MCF 10A (cell line): Measurements from ENCODE around the gene COX10. TPM values are rescaled to one million over a fixed set of nuclear protein-coding genes. Genes with fewer than 3 reads are reported as not detected.
A peak's percentile ranks its signal among the peaks of the same experiment; 100 is the strongest.

Experiments
- BruUV-seq: library from RNA; stranded (reverse); fragments of 400-500 nt; replicated peaks from 2 replicates; lab custom pipeline; 2021; lab: Mats Ljungman, UMichigan
- CTCF ChIA-PET: fragments of 300-600 bp; sonication (Branson Sonifier 250); formaldehyde crosslinking; extraction: SDS; loops from one replicate; lab custom pipeline; 2021; ENCODE audit warnings: antibody characterized with exemption, inconsistent platforms; lab: Yijun Ruan, JAX
- POLR2A ChIA-PET: fragments of 300-600, 350-650 bp; sonication (Branson Sonifier 250); formaldehyde crosslinking; extraction: SDS; loops from one replicate; lab custom pipeline; 2020; ENCODE audit warnings: antibody characterized with exemption, inconsistent platforms; lab: Yijun Ruan, JAX
- DNase-seq: peaks from one replicate; pipeline ENCODE4 v3.0.0-alpha.2; 2018; ENCODE audit not compliant: unreplicated experiment
- H3K27ac Mint-ChIP-seq: one replicate; pipeline ENCODE4 v1.8.0; 2022; ENCODE audit warnings: mild to moderate bottlenecking, low read depth, mixed read lengths; ENCODE audit not compliant: unreplicated experiment
- H3K27me3 Mint-ChIP-seq: one replicate; pipeline ENCODE4 v1.8.0; 2022; ENCODE audit warnings: mixed read lengths; ENCODE audit not compliant: insufficient read depth, unreplicated experiment
- H3K36me3 Mint-ChIP-seq: one replicate; pipeline ENCODE4 v1.8.0; 2022; ENCODE audit warnings: mild to moderate bottlenecking, moderate library complexity, mixed read lengths; ENCODE audit not compliant: insufficient read depth, unreplicated experiment
- H3K4me1 Mint-ChIP-seq: one replicate; pipeline ENCODE4 v1.8.0; 2022; ENCODE audit warnings: mixed read lengths; ENCODE audit not compliant: insufficient read depth, unreplicated experiment
- H3K4me3 Mint-ChIP-seq: one replicate; pipeline ENCODE4 v1.8.0; 2022; ENCODE audit warnings: mild to moderate bottlenecking, moderate library complexity, mixed read lengths; ENCODE audit not compliant: unreplicated experiment
- H3K9me3 Mint-ChIP-seq: one replicate; pipeline ENCODE4 v1.8.0; 2022; ENCODE audit warnings: mixed read lengths; ENCODE audit not compliant: unreplicated experiment
- intact Hi-C: fragments of 100-400 bp; cut with micrococcal nuclease; formaldehyde crosslinking; loops from 2 replicates; pipeline ENCODE4 v1.14.1; 2022
- total RNA-seq: library from RNA; stranded (reverse); gene quantifications from 2 replicates; pipeline ENCODE4 v1.2.3, GENCODE V29; 2022
- TF ChIP-seq, protein P1 (sequence below): fragments of 200-600 bp; IDR thresholded peaks from one replicate; pipeline ENCODE4 v1.8.0; 2022; ENCODE audit warnings: antibody characterized with exemption, mild to moderate bottlenecking; ENCODE audit not compliant: unreplicated experiment

The COX10 gene
- total RNA-seq, 1 experiment from 2014 or later, result 21.0 TPM

DNA sequence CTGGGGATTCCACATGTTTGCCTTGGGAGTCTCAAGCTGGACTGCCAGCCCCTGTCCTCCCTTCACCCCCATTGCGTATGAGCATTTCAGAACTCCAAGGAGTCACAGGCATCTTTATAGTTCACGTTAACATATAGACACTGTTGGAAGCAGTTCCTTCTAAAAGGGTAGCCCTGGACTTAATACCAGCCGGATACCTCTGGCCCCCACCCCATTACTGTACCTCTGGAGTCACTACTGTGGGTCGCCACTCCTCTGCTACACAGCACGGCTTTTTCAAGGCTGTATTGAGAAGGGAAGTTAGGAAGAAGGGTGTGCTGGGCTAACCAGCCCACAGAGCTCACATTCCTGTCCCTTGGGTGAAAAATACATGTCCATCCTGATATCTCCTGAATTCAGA is 138.5 kb downstream of the COX10 start:
- no TSS peak for BruUV-seq
- Mint-ChIP-seq H3K27ac (no peak overlapping the region), H3K36me3 (peaks cover 50% of the 10 kb centered on the region), H3K4me3 (no peak overlapping the region), H3K9me3 (no peaks in the 10 kb centered on the region), H3K4me1 (peaks cover 19% of the 10 kb centered on the region), H3K27me3 (no peaks in the 10 kb centered on the region)
- ChIA-PET POLR2A (interaction anchor here (0.6 kb wide), 1 partner anchor 1212 kb away, joined by 4 read pairs; no protein-coding TSS in a partner anchor), CTCF (interaction anchor here (0.6 kb wide), 1 partner anchor 44 kb away, joined by 3 read pairs; no protein-coding TSS in a partner anchor)
- DNase-seq, result no peak
- TF ChIP-seq, protein P1, sequence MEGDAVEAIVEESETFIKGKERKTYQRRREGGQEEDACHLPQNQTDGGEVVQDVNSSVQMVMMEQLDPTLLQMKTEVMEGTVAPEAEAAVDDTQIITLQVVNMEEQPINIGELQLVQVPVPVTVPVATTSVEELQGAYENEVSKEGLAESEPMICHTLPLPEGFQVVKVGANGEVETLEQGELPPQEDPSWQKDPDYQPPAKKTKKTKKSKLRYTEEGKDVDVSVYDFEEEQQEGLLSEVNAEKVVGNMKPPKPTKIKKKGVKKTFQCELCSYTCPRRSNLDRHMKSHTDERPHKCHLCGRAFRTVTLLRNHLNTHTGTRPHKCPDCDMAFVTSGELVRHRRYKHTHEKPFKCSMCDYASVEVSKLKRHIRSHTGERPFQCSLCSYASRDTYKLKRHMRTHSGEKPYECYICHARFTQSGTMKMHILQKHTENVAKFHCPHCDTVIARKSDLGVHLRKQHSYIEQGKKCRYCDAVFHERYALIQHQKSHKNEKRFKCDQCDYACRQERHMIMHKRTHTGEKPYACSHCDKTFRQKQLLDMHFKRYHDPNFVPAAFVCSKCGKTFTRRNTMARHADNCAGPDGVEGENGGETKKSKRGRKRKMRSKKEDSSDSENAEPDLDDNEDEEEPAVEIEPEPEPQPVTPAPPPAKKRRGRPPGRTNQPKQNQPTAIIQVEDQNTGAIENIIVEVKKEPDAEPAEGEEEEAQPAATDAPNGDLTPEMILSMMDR, result no peak
- intact Hi-C loops, result loop anchor here (2.0 to 10.0 kb wide), 4 partner anchors 95 to 860 kb away; partner anchors contain the start of genes COX10 and HS3ST3B1

DNA sequence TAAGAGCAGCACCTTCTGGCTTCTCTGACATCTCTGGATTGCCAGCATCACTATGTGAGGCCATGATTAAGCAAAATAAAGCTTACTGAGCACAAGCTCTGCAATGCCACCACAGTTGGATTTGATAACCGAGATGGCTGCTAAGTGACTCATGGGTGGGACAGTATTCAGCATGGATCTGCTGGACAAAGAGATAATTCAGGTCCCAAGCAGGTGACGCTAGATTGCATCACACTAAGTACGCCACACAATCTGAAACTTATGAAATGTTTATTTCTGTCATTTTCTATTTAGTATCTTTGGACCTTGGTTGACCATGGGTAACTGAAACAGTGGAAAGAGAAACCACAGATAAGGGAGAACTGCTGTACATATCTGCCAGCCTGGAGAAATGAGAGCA is 139.9 kb downstream of the COX10 start:
- Mint-ChIP-seq H3K4me1 (peaks cover 19% of the 10 kb centered on the region), H3K27me3 (no peaks in the 10 kb centered on the region), H3K27ac (no peak overlapping the region), H3K4me3 (no peak overlapping the region), H3K9me3 (no peaks in the 10 kb centered on the region), H3K36me3 (peaks cover 50% of the 10 kb centered on the region)
- no TSS peak for BruUV-seq
- ChIA-PET CTCF (interaction anchor here (0.5 kb wide), 1 partner anchor 598 kb away, joined by 3 read pairs; no protein-coding TSS in a partner anchor), POLR2A (no interaction called here)
- TF ChIP-seq, protein P1, result no peak
- intact Hi-C loops, result loop anchor here (5.0 to 10.0 kb wide), 3 partner anchors 93 to 862 kb away; partner anchors contain the start of genes COX10 and HS3ST3B1
- DNase-seq, result no peak

DNA sequence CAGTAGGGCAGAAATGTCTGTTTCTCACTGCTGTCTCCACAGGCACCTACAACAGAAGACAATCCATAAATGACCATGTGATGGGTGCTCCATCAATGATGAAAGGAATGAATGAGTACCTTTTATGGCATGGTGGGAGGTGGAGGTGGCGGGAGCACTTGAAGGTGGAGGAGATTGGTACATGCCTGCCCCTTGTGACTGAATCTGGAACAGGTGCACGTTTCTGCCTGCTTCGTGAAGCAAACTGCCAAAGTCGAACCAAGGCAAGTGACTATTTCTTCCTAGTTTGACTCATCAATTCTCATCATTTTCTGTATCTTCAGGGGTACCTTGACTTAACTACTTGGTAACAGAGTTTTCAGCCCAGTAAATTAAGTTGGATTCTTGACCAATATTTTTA is 141.9 kb downstream of the COX10 start:
- Mint-ChIP-seq H3K27me3 (no peaks in the 10 kb centered on the region), H3K27ac (no peak overlapping the region), H3K9me3 (no peaks in the 10 kb centered on the region), H3K4me3 (no peak overlapping the region), H3K4me1 (peaks cover 5% of the 10 kb centered on the region), H3K36me3 (peaks cover 42% of the 10 kb centered on the region)
- ChIA-PET CTCF (interaction anchor here (0.6 to 1.0 kb wide), 4 partner anchors 15 to 869 kb away, joined by 3 read pairs; no protein-coding TSS in a partner anchor), POLR2A (no interaction called here)
- DNase-seq, result no peak
- intact Hi-C loops, result no loop called here
- TF ChIP-seq, protein P1, result no peak
- no TSS peak for BruUV-seq

DNA sequence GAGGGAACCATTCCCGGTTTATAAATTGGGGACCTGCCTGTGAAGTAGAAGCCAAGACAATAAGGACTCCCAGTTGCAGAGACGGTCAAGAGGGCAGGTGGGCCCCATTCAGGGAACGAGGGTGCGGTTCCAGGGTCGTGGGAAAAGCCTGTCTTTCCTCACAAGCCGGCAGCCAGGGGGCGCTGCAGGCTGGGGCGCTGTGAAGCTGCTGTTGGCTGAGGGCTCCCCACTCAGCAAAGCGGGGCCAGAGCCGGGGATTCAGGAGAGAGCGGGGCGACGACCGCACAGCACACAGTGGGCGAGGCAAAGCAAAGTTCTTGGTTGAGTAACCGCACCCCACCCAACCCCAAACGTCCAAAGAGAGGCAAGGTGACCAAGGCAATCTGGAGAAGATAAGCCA is 142.5 kb downstream of the COX10 start:
- Mint-ChIP-seq H3K4me1 (peaks cover 5% of the 10 kb centered on the region), H3K9me3 (no peaks in the 10 kb centered on the region), H3K27me3 (no peaks in the 10 kb centered on the region), H3K36me3 (peaks cover 42% of the 10 kb centered on the region), H3K4me3 (no peak overlapping the region), H3K27ac (no peak overlapping the region)
- BruUV-seq, result no TSS peak
- POLR2A ChIA-PET, result no interaction called here
- DNase-seq, result no peak
- CTCF ChIA-PET, result interaction anchor here (0.6 to 1.1 kb wide), 6 partner anchors 13 to 870 kb away, joined by 3 read pairs; no protein-coding TSS in a partner anchor
- TF ChIP-seq, protein P1, result peak; percentile 22
- intact Hi-C loops, result no loop called here
